IMR-90 (cell line): ENCODE results near the gene SDS. TPM values are rescaled to one million over a fixed set of nuclear protein-coding genes. Genes with fewer than 3 reads are reported as not detected.

Experiments used
- ATAC-seq: fragments of 200-7000 bp; cut with Tn5 transposase; 2 replicates; pipeline ENCODE4 v1.9.1; 2020; ENCODE audit warnings: low read depth, mild to moderate bottlenecking, moderate library complexity
- BruUV-seq: library from RNA; stranded (reverse); fragments of 400-500 nt; replicated peaks from 2 replicates; lab custom pipeline; 2021; lab: Mats Ljungman, UMichigan
- CTCF ChIA-PET: fragments of 300-600 bp; formaldehyde crosslinking; extraction: SDS; loops from one replicate; lab custom pipeline; 2021; ENCODE audit warnings: antibody characterized with exemption; lab: Yijun Ruan, JAX
- POLR2A ChIA-PET: fragments of 300-600 bp; sonication (Branson Sonifier 250); formaldehyde crosslinking; loops from one replicate; lab custom pipeline; 2022; ENCODE audit warnings: antibody characterized with exemption; ENCODE audit not compliant: unreplicated experiment; lab: Charles Lee
- DNase-seq: peaks from one replicate; pipeline ENCODE4 v3.0.0; 2013
- H2AFZ ChIP-seq: replicated peaks from 2 replicates; pipeline ENCODE3; 2013; ENCODE audit warnings: low read length, mild to moderate bottlenecking; ENCODE audit not compliant: poor library complexity
- H2AK5ac ChIP-seq: 2 replicates; pipeline ENCODE4 v1.6.1; 2013; ENCODE audit warnings: low read depth, low read length, inconsistent platforms
- H2AK9ac ChIP-seq: replicated peaks from 2 replicates; pipeline ENCODE3; 2013; ENCODE audit warnings: mild to moderate bottlenecking, low read depth, low read length, moderate library complexity; ENCODE audit not compliant: poor library complexity
- H2BK120ac ChIP-seq: 2 replicates; pipeline ENCODE4 v1.6.1; 2013; ENCODE audit warnings: low read depth, low read length, inconsistent platforms
- H2BK15ac ChIP-seq: 3 replicates; pipeline ENCODE4 v1.6.1; 2013; ENCODE audit warnings: low read depth, low read length, inconsistent platforms
- H2BK20ac ChIP-seq: 2 replicates; pipeline ENCODE4 v1.6.1; 2013; ENCODE audit warnings: low read depth, mild to moderate bottlenecking, inconsistent platforms, low read length, moderate library complexity
- H2BK5ac ChIP-seq: 2 replicates; pipeline ENCODE4 v1.6.1; 2013; ENCODE audit warnings: mild to moderate bottlenecking, low read depth, low read length, inconsistent platforms; ENCODE audit not compliant: poor library complexity, severe bottlenecking
- H3K14ac ChIP-seq: replicated peaks from 2 replicates; pipeline ENCODE4 v1.6.1; 2013; ENCODE audit warnings: low read depth, low read length, inconsistent platforms
- H3K18ac ChIP-seq: 2 replicates; pipeline ENCODE4 v1.6.1; 2013; ENCODE audit warnings: low read depth, low read length, control low read depth
- H3K23ac ChIP-seq: 2 replicates; pipeline ENCODE4 v1.6.1; 2013; ENCODE audit warnings: low read depth, low read length, inconsistent platforms
- H3K27ac ChIP-seq: 2 replicates; pipeline ENCODE4 v1.5.1; 2013; ENCODE audit warnings: mild to moderate bottlenecking, control low read depth, low read length; ENCODE audit not compliant: insufficient read depth
- H3K27me3 ChIP-seq: 2 replicates; pipeline ENCODE4 v1.6.1; 2013; ENCODE audit warnings: low read length; ENCODE audit not compliant: control insufficient read depth, insufficient read depth
- H3K36me3 ChIP-seq: 2 replicates; pipeline ENCODE4 v1.6.1; 2013; ENCODE audit warnings: low read length, mixed read lengths; ENCODE audit not compliant: control insufficient read depth, insufficient read depth
- H3K4ac ChIP-seq: 2 replicates; pipeline ENCODE4 v1.6.1; 2013; ENCODE audit warnings: low read depth, low read length, inconsistent platforms
- H3K4me1 ChIP-seq: 2 replicates; pipeline ENCODE4 v1.6.1; 2013; ENCODE audit warnings: low read length, mixed read lengths; ENCODE audit not compliant: control insufficient read depth, insufficient read depth
- H3K4me2 ChIP-seq: 2 replicates; pipeline ENCODE4 v1.6.1; 2013; ENCODE audit warnings: low read depth, mild to moderate bottlenecking, control low read depth, low read length, moderate library complexity
- H3K4me3 ChIP-seq: 2 replicates; pipeline ENCODE4 v1.5.1; 2013; ENCODE audit warnings: low read depth, mild to moderate bottlenecking, control low read depth, low read length, moderate library complexity; ENCODE audit not compliant: insufficient read depth
- H3K56ac ChIP-seq: 2 replicates; pipeline ENCODE4 v1.6.1; 2013; ENCODE audit warnings: low read length, inconsistent platforms; ENCODE audit not compliant: insufficient read depth; ENCODE audit errors: extremely low read depth
- H3K79me1 ChIP-seq, 2 experiments: 2 replicates each; pipeline ENCODE4 v1.6.1; 2013; ENCODE audit warnings: low read length in 2 of 2, inconsistent platforms in 1 of 2, low read depth in 1 of 2
- H3K9ac ChIP-seq: 2 replicates; pipeline ENCODE4 v1.6.1; 2013; ENCODE audit warnings: low read depth, low read length, control low read depth
- H3K9me1 ChIP-seq: 2 replicates; pipeline ENCODE4 v1.6.1; 2013; ENCODE audit warnings: low read length, inconsistent platforms; ENCODE audit not compliant: insufficient read depth
- H3K9me3 ChIP-seq: 2 replicates; pipeline ENCODE4 v1.6.1; 2013; ENCODE audit warnings: low read length; ENCODE audit not compliant: control insufficient read depth, insufficient read depth
- H4K20me1 ChIP-seq: 2 replicates; pipeline ENCODE4 v1.6.1; 2013; ENCODE audit warnings: low read length, inconsistent platforms; ENCODE audit not compliant: insufficient read depth
- H4K5ac ChIP-seq: 2 replicates; pipeline ENCODE4 v1.6.1; 2013; ENCODE audit warnings: mild to moderate bottlenecking, low read depth, low read length, control low read depth
- H4K8ac ChIP-seq, 2 experiments: 2 replicates each; pipeline ENCODE4 v1.6.1; 2013; ENCODE audit warnings: low read depth in 2 of 2, low read length in 2 of 2, control low read depth in 1 of 2, inconsistent platforms in 1 of 2
- H4K91ac ChIP-seq: 2 replicates; pipeline ENCODE4 v1.6.1; 2013; ENCODE audit warnings: low read depth, low read length, inconsistent platforms; ENCODE audit not compliant: insufficient read depth
- BHLHE40 ChIP-seq: fragments of 150-350 bp; IDR thresholded peaks from 2 replicates; pipeline ENCODE4 v1.6.1; 2016; ENCODE audit warnings: mild to moderate bottlenecking, low read depth, low read length
- CEBPB ChIP-seq: IDR thresholded peaks from 2 replicates; pipeline ENCODE4 v1.6.1; 2012; ENCODE audit warnings: low read depth, low read length, improper control_type of control experiment
- CHD1 ChIP-seq: IDR thresholded peaks from 2 replicates; pipeline ENCODE4 v1.6.1; 2012; ENCODE audit warnings: low read depth, low read length, improper control_type of control experiment
- FOS ChIP-seq: fragments of 150-350 bp; IDR thresholded peaks from 2 replicates; pipeline ENCODE4 v1.6.1; 2016; ENCODE audit warnings: low read depth, low read length
- MAFK ChIP-seq: IDR thresholded peaks from 2 replicates; pipeline ENCODE4 v1.6.1; 2012; ENCODE audit warnings: low read depth, low read length, improper control_type of control experiment
- MAZ ChIP-seq: IDR thresholded peaks from 2 replicates; pipeline ENCODE4 v1.6.1; 2012; ENCODE audit warnings: low read depth, mild to moderate bottlenecking, low read length, improper control_type of control experiment, moderate library complexity, borderline replicate concordance
- MXI1 ChIP-seq: IDR thresholded peaks from 2 replicates; pipeline ENCODE4 v1.6.1; 2012; ENCODE audit warnings: low read depth, mild to moderate bottlenecking, low read length, moderate library complexity, borderline replicate concordance
- NFE2L2 ChIP-seq: fragments of 150-350 bp; IDR thresholded peaks from 2 replicates; pipeline ENCODE4 v1.6.1; 2016; ENCODE audit warnings: low read depth, mild to moderate bottlenecking, low read length
- POLR2A ChIP-seq: IDR thresholded peaks from 2 replicates; pipeline ENCODE4 v1.6.1; 2012; ENCODE audit warnings: mild to moderate bottlenecking, low read depth, low read length
- RAD21 ChIP-seq: IDR thresholded peaks from 2 replicates; pipeline ENCODE4 v1.6.1; 2012; ENCODE audit warnings: low read length, improper control_type of control experiment
- RCOR1 ChIP-seq: IDR thresholded peaks from 2 replicates; pipeline ENCODE4 v1.6.1; 2012; ENCODE audit warnings: mild to moderate bottlenecking, low read length, improper control_type of control experiment; ENCODE audit not compliant: insufficient replicate concordance
- RFX5 ChIP-seq: IDR thresholded peaks from 2 replicates; pipeline ENCODE4 v1.8.0; 2012; ENCODE audit warnings: low read depth, mild to moderate bottlenecking, low read length, moderate library complexity
- SMC3 ChIP-seq: fragments of 150-350 bp; IDR thresholded peaks from 2 replicates; pipeline ENCODE4 v1.6.1; 2016; ENCODE audit warnings: low read depth, mild to moderate bottlenecking, antibody characterized with exemption, low read length, moderate library complexity
- WGBS, 2 experiments: methylation state at CpG; one replicate each; pipeline versions ENCODE4 v1.1.5 to v1.1.7; 2013; ENCODE audit warnings: missing lambda C conversion rate in 2 of 2; ENCODE audit not compliant: insufficient read length in 1 of 2; ENCODE audit errors: extremely low coverage in 2 of 2; 5-methylcytosine and 5-hydroxymethylcytosine counted together
- dilution Hi-C: fragments of 300-500 bp; cut with HindIII; formaldehyde crosslinking; loops from one replicate; pipeline ENCODE4 v1.14.3; 2018; ENCODE audit warnings: low sequenced_read_pairs; ENCODE audit not compliant: unreplicated experiment
- in situ Hi-C: fragments of 300-500 bp; cut with MboI; formaldehyde crosslinking; loops from 3 replicates; pipeline ENCODE4 v1.14.3; 2019; ENCODE audit warnings: low sequenced_read_pairs, inconsistent platforms, mixed read lengths
- intact Hi-C: fragments of 100-400 bp; cut with micrococcal nuclease; formaldehyde crosslinking; loops from 2 replicates; pipeline ENCODE4 v1.10.0; 2022
- polyA plus RNA-seq, 3 experiments: library from polyadenylated mRNA; depleted of rRNA; stranded (reverse); fragments of >200 nt; gene quantifications; 2 replicates each; pipeline ENCODE4 v1.2.3, GENCODE V29; 2012; ENCODE audit warnings: low replicate concordance in 1 of 3
- total RNA-seq: library from RNA; depleted of rRNA; stranded (reverse); fragments of >200 nt; gene quantifications from 2 replicates; pipeline ENCODE4 v1.2.3, GENCODE V29; 2012
- TF ChIP-seq, protein P1 (sequence below): fragments of 150-350 bp; IDR thresholded peaks from 2 replicates; pipeline ENCODE4 v1.6.1; 2016; ENCODE audit warnings: low read depth, mild to moderate bottlenecking, low read length, moderate library complexity, borderline replicate concordance
- TF ChIP-seq, protein P2 (sequence below): fragments of 150-350 bp; IDR thresholded peaks from 2 replicates; pipeline ENCODE4 v1.6.1; 2017; ENCODE audit warnings: mild to moderate bottlenecking, antibody characterized with exemption, low read length, low read depth
- TF ChIP-seq, protein P3 (sequence below): conservative IDR thresholded peaks from 2 replicates; pipeline ENCODE4 v1.5.1; 2012; ENCODE audit warnings: mild to moderate bottlenecking, low read depth, low read length, improper control_type of control experiment

The SDS gene
- total and polyA plus RNA-seq, 2 of the 4 experiments (the other 2 are of a cell fraction): not detected

DNA sequence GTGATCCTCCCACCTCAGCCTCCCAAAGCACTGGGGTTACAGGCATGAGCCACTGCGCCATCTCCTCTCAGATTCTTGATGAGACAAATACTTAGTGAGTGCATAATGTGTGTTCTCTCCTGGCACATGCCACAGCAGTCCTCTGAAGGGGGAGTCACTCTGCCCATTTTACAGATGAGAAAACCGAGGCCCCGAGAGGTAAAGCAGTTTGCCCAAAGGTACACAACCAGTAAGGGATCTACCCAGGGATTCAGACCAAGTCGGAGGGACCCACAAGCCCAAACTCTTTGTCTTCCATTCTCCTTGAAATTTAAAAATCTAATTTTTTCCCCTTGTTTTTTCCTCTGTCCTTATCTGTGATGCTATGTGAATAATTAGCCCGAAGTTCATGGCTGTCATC, 39.0 kb downstream of the SDS start:
- Histone ChIP-seq H2BK120ac (no peak overlapping the region), H3K23ac (no peak overlapping the region), H4K8ac (no peak overlapping the region), H3K4ac (no peak overlapping the region), H3K27ac (no peak overlapping the region), H3K4me1 (peaks cover 3% of the 10 kb centered on the region), H4K20me1 (peaks cover 11% of the 10 kb centered on the region), H2AK5ac (no peak overlapping the region), H4K5ac (no peak overlapping the region), H4K91ac (no peak overlapping the region), H3K18ac (no peak overlapping the region), H2BK15ac (no peak overlapping the region), H3K9me1 (peaks cover 13% of the 10 kb centered on the region), H2BK20ac (no peak overlapping the region), H3K79me1 (peaks cover 0 to 40% of the 10 kb centered on the region in 2 experiments; a peak in 3 of 4 replicates), H3K36me3 (no peaks in the 10 kb centered on the region; the same call in 1 of the 2 replicates), H3K56ac (no peak overlapping the region), H3K4me2 (no peak overlapping the region), H2BK5ac (no peak overlapping the region), H3K27me3 (no peaks in the 10 kb centered on the region), H3K14ac (no peak overlapping the region), H3K4me3 (no peak overlapping the region), H2AK9ac (no peak overlapping the region), H3K9ac (no peak overlapping the region), H2AFZ (no peak overlapping the region), H3K9me3 (no peaks in the 10 kb centered on the region)
- ChIA-PET CTCF (no interaction called here), POLR2A (no interaction called here)
- ATAC-seq (no peak), DNase-seq (no peak)
- in situ Hi-C loops (no loop called here), intact Hi-C loops (no loop called here), dilution Hi-C loops (no loop called here)
- WGBS, 2 experiments: 100% methylated on average over 1 of the region's 5 CpGs; no CpG with 5 or more reads in 1 of the 2 experiments
- no peak for TF ChIP-seq SMC3
- no peak for TF ChIP-seq MAFK
- no peak for TF ChIP-seq MAZ
- TF ChIP-seq FOS: no peak
- TF ChIP-seq, protein P1, sequence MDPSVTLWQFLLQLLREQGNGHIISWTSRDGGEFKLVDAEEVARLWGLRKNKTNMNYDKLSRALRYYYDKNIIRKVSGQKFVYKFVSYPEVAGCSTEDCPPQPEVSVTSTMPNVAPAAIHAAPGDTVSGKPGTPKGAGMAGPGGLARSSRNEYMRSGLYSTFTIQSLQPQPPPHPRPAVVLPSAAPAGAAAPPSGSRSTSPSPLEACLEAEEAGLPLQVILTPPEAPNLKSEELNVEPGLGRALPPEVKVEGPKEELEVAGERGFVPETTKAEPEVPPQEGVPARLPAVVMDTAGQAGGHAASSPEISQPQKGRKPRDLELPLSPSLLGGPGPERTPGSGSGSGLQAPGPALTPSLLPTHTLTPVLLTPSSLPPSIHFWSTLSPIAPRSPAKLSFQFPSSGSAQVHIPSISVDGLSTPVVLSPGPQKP: no peak
- TF ChIP-seq RCOR1: no peak
- TF ChIP-seq CEBPB: no peak
- TF ChIP-seq RFX5: no peak
- TF ChIP-seq BHLHE40: no peak
- no peak for TF ChIP-seq RAD21
- TF ChIP-seq MXI1: no peak
- no peak for TF ChIP-seq NFE2L2
- TF ChIP-seq CHD1: no peak
- TF ChIP-seq, protein P2, sequence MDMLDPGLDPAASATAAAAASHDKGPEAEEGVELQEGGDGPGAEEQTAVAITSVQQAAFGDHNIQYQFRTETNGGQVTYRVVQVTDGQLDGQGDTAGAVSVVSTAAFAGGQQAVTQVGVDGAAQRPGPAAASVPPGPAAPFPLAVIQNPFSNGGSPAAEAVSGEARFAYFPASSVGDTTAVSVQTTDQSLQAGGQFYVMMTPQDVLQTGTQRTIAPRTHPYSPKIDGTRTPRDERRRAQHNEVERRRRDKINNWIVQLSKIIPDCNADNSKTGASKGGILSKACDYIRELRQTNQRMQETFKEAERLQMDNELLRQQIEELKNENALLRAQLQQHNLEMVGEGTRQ: no peak
- no peak for TF ChIP-seq POLR2A
- TF ChIP-seq, protein P3, sequence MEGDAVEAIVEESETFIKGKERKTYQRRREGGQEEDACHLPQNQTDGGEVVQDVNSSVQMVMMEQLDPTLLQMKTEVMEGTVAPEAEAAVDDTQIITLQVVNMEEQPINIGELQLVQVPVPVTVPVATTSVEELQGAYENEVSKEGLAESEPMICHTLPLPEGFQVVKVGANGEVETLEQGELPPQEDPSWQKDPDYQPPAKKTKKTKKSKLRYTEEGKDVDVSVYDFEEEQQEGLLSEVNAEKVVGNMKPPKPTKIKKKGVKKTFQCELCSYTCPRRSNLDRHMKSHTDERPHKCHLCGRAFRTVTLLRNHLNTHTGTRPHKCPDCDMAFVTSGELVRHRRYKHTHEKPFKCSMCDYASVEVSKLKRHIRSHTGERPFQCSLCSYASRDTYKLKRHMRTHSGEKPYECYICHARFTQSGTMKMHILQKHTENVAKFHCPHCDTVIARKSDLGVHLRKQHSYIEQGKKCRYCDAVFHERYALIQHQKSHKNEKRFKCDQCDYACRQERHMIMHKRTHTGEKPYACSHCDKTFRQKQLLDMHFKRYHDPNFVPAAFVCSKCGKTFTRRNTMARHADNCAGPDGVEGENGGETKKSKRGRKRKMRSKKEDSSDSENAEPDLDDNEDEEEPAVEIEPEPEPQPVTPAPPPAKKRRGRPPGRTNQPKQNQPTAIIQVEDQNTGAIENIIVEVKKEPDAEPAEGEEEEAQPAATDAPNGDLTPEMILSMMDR: no peak
- no TSS peak for BruUV-seq
